CD4-positive, alpha-beta T cell treated with Interleukin-6 for 4 hours (primary cell): ENCODE data around the gene GNLY.
A peak's percentile ranks its signal among the peaks of the same experiment; 100 is the strongest.

Source experiments
- DNase-seq: peaks from one replicate; pipeline ENCODE4 v3.0.0-alpha.2; 2020; ENCODE audit warnings: mixed read lengths

GNLY gene

DNA sequence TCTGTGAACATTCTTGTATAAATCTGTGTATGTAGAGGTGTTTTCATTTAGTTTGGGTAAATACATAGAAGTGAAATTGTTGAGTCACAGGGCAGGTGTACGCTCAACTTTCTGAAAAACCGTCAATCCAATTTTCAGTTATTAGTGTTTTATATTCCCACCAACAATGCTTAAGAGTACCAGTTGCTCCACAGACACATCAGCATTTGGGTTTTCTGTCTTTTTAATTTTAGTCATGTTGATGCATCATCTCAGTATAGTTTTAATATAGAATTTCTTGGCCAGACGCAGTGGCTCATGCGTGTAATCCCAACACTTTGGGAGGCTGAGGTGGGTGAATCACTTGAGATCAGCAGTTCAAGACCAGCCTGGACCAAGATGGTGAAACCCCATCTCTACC lies 3.2 kb upstream of the GNLY start:
- DNase-seq = no peak

DNA sequence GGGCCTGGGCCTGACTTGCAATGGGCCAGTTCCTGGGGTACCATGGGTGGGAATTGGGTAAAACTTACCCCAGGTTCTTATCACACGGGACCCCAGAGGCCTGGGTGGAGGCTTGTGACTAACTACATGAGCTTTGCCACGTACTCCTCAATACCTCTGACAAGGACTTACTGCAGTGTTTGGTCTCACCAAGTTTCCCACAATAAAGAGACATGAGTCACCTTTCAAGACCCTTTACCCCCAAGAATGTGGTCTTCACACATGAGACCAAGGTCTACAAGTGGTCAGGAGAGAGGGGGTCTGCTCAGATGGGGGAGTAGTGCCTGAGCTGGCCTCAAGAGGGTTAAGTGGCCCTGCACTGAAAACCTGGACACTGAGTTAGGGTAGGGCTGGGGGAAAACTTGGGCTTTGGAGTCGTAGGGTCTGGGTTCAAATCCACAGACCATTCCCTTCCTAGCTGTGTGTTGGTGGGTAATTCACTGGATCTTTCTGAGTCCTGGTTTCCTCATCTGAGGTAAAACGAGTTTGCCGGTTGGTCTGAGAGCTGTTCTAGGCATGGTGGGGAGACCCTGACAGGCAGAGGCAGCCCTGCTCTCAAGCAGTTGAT lies 2.0 kb upstream of the GNLY start:
- DNase-seq = no peak

DNA sequence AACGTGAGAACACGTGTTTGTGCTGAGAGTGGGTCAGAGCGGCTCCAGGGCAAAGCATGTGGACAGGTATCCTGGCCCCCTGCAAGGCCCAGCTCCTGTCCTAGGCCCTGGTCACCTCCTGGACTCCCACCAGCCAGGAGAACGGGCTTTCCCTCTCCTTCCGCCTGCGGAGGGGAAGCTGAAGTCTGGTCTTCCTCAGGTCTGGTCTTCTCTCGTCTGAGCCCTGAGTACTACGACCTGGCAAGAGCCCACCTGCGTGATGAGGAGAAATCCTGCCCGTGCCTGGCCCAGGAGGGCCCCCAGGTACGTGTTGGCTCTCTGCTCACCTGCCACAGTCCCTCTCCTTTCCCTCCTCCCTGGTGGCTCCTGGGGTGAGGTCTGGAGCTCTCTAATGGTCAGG lies 963 bp downstream of the GNLY start:
- no peak for DNase-seq

DNA sequence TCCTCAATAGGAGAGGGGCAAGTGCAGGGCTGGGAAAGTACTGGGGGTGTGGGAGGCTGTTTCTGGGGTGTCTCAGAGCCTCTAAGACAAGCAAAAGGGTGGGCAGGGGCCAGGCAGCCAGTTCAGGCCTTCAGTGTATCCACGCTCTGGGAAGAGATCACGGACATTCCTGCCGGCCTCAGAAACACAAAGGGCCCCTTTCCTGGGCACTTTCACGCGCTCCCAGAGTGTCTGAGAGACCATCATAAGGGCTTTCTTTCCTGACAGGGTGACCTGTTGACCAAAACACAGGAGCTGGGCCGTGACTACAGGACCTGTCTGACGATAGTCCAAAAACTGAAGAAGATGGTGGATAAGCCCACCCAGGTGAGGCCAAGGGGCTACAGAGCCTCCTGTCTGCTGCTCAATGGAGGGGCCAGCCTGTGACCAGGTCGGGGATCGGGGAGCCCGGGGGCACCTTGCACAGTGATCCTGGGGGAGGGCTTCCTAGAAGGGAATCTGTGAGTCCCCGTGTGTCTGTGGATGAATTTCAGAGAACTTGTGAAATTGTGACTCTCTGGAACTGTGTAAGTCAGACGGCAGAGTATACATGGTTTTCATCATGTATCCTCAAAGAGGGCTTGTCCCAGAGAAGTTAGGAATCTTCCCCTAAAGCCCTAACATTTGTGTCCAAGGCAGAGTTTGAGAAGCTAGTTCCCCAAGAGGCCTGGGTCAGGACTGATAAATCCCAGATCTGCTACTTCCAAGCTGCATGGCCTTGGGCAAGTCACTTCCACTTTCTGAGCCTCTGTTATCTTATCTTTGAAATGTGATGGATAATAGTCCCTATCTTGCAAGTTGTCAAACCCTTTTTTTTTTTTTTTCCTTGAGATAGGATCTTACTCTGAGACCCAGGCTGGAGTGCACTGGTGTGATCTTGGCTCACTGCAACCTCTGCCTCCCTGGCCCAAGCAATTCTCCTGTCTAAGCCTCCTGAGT lies 1.8 kb downstream of the GNLY start:
- DNase-seq = no peak

DNA sequence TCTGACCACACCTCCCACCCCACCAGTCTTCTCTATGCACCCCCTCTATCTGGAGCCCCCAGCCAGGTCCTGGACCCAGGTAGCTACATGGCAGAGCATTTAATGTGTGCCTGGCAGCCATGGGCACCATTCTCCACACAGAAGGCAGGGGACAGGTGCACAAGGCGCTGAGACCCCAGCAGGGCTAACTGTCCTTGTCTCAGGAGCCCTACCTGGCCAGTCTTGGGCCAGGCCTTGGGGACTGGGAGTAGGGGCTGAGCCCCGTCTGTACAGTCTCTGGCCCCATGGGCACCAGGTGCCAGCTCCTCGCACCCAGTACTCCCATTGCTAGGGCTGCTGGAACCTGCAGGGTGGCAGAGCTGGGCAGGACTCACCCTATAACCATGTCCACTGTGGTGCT lies 2.9 kb downstream of the GNLY start:
- DNase-seq = no peak

DNA sequence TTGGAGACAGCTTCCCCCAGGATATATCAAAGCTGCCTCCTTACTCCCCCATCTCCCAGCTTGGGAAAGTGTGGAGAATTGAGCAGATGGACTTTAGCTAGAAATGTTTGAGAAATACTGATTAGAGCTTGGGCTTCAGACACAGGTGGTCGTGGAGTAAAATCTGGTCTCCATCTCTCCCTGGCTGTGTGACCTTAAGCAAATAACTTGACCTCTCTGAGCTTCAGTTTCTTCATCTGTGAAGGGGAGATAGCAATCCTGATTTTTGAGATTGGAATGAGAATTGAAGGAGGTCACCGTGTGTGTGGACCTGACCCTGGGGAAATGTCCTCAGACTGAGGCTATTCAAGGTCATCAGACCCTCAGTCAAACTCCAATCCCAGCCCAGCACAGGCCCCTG lies 3.6 kb downstream of the GNLY start:
- DNase-seq = no peak

DNA sequence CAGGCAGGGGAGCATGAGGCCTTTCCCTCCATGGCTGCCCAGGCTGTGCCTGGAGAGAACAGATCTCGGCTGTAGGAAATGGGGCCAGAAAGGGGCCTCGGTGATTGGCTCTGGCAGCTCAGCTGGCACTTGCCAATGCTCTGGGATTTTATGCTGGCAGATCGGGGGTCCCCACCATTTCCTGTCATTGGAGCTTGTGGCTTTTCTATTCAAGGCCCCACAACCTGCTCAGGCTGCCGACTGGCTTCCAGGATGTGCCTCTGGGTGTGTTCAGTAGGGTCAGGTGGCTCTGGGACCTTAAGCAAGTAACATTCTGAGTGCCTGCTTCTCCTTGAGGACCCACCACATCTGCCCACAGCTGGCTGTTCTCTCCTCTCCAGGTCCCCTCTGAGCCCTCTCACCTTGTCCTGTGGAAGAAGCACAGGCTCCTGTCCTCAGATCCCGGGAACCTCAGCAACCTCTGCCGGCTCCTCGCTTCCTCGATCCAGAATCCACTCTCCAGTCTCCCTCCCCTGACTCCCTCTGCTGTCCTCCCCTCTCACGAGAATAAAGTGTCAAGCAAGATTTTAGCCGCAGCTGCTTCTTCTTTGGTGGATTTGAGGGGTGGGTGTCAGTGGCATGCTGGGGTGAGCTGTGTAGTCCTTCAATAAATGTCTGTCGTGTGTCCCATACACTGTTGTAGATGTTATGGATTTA lies 4.2 kb downstream of the GNLY start:
- no peak for DNase-seq

DNA sequence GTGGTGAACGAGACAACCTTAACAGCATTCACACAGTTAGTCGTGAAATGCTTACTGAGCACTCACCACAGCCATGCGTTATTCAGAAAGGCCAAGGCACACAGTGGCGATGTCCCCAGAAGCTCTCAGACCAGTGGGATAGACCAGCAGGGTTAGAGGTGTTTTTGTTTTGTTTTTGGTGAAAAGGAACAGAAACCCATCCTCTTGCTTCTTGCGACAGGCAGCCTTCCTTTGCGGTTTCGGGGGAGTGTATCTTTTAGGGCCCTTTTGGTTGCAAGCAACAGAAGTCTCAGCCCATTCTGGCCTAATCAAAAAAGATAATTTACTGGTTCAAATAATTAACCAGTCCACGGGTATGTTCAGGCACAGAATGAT lies 4.7 kb downstream of the GNLY start:
- no peak for DNase-seq

DNA sequence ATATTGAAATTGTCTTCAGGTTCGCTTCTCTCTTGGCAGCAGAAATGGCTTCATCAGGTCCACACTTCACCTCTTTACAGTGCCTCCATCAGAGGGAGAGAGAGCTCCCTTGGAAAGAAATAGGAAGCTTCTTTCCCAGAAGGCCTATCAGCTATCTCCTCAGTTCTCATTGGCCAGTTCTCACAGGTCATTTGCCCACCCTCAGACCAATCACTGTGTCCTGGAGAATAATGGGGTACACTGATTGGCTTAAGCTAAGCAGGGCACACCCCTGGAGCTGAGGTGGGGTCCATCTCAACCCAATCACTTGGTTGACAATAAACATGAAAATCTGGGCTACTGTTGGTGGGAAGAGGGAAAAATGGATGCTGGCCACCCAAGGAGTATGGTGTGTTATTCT lies 5.2 kb downstream of the GNLY start:
- DNase-seq = no peak

DNA sequence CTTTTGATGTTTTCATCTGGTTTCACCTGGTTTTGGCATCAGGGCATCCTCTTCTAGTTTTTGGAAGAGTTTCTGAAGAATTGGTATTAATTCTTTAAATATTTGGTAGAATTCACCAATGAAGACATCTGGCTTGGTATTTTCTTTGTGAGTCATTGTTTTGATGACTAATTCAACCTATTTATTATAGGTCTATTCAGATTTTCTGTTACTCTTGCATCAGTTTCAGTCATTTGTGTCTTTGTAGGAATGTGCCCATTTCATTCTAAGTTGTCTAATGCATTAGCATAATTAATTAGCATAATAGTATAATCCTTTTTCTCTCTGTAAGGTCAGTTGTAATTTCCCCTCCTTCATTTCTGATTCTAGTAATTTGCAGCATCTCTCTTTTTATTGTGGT lies 8.0 kb downstream of the GNLY start:
- DNase-seq = no peak

DNA sequence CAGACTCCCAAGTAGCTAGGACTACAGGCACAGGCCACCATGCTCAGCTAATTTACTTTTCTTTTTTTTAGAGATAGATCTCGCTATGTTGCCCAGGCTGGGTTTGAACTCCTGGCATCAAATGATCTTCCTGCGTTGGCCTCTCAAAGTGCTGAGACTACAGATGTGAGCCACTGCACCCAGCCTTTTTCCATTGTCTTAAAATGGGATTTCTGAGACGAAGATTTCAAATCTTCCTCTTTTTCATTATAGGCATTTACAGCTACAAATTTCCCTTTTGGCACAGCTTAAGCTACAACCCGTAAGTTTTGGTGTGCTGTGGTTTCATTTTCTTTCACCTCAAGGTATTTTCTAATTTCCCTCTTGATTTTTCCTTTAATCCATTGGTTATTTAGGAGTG lies 8.6 kb downstream of the GNLY start:
- no peak for DNase-seq

DNA sequence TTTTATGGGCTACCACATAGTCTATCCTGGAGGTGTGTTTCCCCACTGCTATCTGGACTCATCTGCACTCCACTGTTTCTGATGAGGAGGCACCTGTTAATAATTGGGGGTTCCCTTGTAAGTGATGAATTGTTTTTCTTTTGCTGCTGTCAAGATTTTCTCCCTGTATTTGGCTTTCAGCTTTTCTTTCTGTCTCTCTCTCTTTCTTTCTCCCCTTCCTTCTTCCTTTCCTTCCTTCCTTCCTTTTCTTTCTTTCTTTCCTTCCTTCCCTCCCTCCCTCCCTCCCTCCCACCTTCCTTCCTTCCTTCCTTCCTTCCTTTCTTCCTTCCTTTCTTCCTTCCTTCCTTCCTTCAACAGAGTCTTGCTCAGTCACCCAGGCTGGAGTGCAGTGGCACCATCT lies 9.2 kb downstream of the GNLY start:
- DNase-seq = no peak

DNA sequence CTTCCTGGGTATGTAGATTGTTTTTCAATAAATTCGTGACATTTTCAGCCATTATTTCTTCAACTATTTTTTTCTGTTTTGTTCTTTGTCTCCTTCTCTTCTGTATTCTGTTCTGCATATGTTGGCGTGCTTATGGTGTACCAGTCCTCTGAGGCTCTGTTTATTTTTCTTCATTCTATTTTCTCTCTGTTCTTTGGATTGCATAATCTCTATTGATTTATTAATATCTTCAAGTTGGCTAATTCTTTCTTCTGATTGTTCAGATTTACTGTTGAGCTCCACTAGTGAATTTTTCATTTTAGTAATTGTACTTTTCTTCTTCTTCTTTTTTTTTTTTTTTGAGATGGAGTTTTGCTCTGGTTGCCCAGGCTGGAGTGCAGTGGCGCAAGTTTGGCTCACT lies 9.9 kb downstream of the GNLY start:
- DNase-seq = no peak

DNA sequence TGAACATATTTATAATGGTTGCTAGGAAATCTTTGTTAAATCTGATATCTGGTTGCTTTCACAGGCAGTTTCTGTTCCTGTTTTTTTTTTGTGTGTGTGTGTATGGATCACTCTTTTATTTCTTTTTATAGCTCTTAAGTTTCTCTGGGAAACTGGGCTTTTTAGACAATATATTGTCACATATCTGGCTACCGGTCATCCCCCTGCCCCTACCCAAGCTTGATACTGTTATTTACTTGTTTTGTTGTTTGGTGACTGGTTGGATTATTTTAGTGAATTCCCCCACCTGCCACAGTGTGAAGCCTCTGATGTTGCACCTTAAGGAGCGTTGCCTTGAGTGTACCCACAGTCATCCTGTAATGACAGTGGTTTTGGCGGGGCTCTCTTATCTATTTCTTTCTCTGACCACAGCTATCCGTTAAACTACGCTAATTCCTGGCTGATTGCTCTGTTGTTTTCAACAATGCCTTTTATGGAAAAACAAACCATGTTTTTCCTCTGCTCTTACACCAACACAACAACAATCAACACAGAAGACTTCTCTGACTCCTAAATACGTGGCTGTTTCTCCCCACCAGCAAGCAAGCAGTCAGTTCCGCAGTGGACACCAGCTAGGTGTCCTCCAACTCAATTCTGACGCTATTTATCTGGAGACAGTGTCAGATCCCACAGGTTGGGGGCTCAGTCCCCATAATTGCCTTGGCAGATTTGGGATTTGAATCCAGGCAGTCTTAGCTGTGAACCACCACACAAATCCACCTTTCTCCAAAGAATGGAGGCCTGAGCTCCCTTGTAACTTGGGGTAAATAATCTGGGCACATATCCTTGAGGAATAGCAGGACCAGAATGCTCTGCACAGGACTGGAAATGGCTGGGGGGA lies 10.9 kb downstream of the GNLY start:
- no peak for DNase-seq

DNA sequence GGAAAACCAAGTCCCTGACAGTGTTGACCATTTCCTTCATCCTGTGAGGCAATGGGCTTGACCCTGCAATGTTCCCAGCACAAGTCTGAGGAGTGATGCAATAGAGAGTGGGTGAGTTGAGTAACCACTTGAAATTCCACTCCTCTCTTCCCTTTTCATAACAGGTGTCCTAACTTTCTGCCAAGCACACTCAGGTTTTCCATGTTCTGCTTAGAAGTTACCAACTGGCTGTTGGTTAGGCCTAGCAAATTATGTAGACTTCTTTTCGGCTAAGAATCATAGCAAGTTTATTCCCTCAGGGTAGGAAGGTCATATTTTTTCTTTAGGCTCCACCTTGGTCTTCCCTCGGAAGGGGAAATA lies 11.5 kb downstream of the GNLY start:
- no peak for DNase-seq

DNA sequence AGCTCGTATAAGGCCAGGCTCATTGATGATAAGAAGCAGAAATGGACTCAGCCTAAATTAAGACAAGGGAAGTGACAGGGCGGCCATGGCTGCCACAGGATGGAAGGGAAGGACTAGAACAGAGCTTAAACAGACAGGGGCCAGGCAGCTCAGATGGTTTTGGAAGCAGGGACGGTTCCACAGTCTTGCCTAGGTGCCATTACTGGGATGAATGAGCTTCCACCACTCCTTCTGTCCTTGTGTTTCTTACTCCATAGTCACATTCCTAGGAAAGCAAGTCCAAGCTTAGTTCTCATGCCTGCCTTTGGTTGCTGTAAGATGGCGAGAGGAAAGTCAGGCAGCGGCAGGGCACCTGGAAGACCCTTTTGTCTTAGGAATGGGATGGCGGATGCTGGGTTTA lies 11.9 kb downstream of the GNLY start:
- no peak for DNase-seq

DNA sequence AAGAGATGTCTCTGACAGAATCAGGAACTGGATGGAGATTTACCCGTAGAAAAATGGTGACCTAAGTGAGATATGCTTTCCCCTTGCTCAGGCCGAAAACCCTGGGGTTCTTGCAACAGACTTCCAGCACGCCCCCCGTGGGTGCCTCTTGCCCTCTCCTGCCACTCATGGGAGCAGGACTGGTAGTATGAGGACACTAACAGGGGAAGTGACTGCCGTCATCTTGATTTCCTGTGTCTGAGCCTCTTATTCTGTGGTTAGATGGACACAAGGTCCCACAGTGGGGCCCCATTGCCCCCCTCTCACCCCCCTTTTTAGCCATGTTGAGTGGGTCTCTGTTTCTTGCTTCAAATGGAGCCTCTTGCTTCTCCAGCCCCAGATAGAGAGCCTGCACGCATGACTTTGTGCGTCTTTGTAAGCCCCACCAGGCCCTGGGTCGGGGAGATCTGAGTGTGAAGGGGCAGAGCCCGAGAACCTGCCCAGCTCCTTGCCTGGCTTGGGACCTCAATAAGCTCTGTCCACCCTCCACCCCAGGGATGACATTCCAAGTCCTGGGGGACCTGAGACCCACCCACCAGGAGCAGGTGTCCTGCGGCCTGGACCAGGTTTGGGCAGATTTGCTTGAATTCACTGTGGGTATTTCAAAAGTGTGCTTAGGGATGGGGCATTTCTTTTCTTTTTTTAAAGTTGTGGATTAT lies 12.6 kb downstream of the GNLY start:
- DNase-seq = no peak

DNA sequence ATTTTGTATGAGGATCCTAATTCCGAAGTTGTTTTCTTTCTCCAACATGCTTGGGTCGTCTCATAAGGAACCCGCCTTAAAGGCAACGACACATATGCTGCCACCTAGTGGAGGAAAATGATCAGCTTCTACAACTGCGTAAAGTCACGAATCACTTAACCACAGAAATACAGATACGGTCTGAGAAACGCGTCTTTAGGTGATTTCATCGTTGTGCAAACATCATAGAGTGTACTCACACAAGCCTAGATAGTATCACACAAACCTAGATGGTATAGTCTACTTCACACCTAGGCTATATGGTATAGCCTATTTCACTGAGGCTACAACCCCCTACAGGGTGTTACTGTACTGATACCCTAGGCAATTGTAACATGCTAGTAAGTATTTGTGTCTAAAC lies 13.1 kb downstream of the GNLY start:
- peak; percentile 64 for DNase-seq

DNA sequence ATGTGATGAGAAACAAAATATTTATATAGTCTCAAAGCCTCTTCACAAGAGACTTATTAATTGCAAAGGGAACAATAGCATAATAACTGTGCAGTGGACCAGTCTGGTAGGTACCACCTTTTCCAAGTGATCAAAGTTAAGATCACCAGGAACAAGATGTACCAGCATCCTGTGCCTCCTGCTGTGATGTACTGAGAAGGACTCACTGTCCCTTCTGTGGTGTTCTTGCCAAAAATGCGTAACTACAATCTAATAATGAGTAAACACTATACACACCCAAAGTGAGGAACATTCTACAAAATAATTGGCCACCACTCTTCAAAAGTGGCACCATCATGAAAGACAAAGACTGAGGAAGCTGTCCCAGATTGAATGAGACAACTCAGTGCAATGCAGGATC lies 14.5 kb downstream of the GNLY start:
- no peak for DNase-seq

DNA sequence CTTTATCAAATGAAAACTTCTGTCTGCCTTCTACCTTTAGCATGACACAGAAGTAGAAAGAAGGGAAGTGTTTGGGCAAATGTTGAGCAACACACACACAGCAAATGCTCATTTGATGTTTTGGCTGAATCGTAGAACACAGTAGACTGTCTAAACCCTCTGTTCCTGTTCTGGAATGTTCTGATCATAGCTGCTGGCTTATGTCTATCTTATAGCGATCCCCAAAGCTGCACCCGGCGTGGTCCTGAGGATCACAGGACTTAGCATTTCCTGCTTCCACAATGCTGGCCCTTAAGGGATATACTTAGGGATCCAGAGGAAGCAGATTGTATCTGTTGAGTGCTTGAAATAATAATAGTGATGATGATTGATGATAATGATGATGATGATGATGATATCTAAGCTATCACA lies 15.2 kb downstream of the GNLY start:
- no peak for DNase-seq

DNA sequence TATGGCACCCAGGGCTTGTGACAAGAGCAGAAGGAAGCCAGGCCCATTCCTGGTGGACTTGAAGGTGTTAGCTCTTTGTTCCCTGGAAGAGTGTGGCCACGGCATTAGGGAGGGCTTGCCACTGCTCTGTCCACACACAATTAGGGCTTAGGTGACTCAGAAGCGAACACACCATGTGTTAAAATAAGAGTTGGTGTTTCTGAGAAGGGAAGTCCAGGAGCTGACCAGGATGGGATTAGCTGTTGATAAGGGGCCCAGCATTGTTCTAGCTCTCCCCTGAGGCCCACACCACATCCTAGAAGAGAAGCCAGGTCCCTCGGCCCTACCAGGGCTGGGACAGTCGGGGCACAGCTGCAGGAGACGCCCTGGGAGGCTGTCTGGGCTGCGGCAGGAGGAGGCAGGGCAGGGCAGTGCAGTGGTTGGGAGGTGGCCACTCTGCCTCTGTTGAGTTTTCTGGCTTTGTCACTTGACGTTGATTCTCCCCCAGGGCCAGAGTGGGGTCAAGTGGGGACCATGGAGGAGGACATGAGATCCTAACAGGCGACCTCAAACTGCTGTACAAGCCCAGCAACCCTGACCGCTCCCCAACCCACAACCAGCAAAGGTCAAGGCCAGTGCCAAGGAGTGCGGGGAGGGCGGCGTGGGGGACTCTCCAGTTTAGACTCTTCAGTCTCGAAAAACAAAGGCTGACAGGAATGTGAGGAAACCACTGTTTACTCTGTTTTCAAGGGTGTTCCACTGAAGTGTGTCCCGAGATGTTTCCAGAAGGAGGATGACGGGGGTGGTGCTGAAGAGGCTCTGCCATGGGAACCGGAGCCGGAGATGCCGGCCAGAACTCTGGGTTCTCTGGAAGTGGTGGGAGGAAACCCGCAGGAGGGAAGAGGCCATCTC lies 16.8 kb downstream of the GNLY start:
- no peak for DNase-seq
